Measurements from ENCODE around the gene RALGAPA2. TPM values are rescaled to one million over a fixed set of nuclear protein-coding genes. Genes with fewer than 3 reads are reported as not detected.

RALGAPA2 gene
- total RNA-seq = 10 to 100 TPM; 27.8 to 28.5 TPM

DNA sequence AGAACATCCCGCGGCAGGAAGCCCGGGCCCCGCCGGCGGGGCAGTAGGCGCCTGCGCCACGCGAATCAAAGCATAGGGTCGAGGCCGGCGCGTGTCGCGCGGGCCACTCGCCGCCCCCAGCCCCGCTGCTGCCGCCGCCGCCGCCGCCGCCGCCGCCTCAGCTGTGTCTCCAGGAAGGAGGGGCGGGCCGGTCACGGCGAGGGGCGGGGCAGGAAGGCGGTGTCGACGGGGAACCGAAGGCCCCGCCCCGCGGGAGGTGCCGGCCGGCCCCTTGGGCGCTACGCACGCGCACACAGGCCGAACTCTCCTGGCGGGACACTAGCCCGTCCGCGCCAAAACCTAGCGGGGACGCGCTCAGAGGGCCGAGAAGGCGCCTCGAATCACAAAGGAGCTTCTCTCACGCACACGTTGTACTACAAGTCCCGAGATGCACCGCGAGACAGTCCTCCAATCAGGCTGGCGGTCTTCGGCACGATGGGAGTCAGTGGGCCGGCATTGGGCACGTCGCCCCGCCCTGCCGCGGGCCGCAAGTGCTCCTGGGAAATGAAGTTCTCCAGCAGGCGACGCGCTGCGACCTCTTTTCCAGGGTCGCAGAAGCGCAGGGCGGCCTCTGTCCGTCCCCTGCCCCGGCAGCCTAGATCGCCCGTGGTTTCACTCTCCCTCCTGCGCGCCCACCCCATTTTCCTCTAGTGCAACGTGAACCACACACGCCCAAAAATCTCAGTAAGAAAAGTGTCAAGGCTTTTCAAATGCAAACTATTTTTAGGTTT lies at the start of gene RALGAPA2:
Gene RALGAPA2, minus strand, starts transcription at position 171 of the 770 bp plus-strand sequence. Its CDS starts 164 bp downstream, at position 7.
- no peaks in the 10 kb centered on the region for H3K36me3 ChIP-seq
- H3K27ac ChIP-seq = peak within 1 kb of the TSS; percentile 93 to 95
- TF ChIP-seq, protein P1, sequence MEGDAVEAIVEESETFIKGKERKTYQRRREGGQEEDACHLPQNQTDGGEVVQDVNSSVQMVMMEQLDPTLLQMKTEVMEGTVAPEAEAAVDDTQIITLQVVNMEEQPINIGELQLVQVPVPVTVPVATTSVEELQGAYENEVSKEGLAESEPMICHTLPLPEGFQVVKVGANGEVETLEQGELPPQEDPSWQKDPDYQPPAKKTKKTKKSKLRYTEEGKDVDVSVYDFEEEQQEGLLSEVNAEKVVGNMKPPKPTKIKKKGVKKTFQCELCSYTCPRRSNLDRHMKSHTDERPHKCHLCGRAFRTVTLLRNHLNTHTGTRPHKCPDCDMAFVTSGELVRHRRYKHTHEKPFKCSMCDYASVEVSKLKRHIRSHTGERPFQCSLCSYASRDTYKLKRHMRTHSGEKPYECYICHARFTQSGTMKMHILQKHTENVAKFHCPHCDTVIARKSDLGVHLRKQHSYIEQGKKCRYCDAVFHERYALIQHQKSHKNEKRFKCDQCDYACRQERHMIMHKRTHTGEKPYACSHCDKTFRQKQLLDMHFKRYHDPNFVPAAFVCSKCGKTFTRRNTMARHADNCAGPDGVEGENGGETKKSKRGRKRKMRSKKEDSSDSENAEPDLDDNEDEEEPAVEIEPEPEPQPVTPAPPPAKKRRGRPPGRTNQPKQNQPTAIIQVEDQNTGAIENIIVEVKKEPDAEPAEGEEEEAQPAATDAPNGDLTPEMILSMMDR (IDR thresholded peaks at IDR 0.05) = peak in 1 of 2 donors; percentile 46
- no peaks in the 10 kb centered on the region for H3K9me3 ChIP-seq
- H3K4me3 ChIP-seq = peak within 1 kb of the TSS; percentile 97 to 99
- H3K4me1 ChIP-seq = peaks cover 0 to 29% of the 10 kb centered on the region in 2 donors
- no peaks in the 10 kb centered on the region for H3K27me3 ChIP-seq
- DNase-seq (ENCODE audit: low spot score) = peak; percentile 98

DNA sequence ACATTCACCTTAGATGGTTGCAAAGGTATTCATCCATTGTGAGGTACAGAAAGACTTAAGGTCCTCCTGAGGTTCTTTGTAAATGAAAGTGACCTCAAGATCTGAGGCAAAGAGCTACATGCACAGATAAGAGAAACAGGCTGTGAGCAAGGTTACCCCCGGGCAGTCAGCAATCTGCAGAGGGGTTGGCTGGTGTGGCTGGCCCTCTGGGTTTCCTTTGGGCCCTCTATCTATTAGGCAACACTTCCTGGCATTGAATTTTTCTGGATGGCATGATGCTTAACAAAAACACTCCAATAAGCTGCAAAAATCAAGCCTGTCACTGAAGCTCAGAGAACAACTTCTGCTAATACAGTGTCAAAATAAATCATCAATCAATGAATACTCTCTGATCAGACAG lies 48.9 kb upstream of the RALGAPA2 start:
- Histone ChIP-seq H3K36me3 (no peaks in the 10 kb centered on the region), H3K27ac (no peak overlapping the region), H3K27me3 (no peaks in the 10 kb centered on the region), H3K4me3 (no peak overlapping the region), H3K4me1 (peaks cover 0 to 17% of the 10 kb centered on the region in 2 donors), H3K9me3 (no peaks in the 10 kb centered on the region)
- DNase-seq (ENCODE audit: low spot score) = no peak
- TF ChIP-seq, protein P1 (IDR thresholded peaks at IDR 0.05) = no peak

DNA sequence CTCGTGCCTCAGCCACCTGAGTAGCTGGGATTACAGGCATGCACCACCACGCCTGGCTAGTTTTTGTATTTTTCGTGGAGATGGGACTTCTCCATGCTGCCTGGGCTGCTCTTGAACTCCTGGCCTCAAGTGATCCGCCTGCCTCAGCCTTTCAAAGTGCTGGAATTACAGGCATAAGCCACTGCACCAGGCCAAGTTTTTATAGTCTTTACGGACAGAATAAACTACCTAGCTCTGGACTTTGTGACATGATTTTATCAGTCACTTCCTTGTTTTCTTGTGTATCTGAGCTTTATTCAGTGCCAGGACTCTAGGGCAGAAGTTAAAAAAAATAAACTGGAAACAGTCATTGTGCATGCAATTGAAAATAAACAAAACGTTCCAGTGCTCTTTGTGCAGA lies 46.7 kb upstream of the RALGAPA2 start:
- Histone ChIP-seq H3K27ac (peak overlapping the region; percentile 54 to 60), H3K4me3 (no peak overlapping the region), H3K9me3 (no peaks in the 10 kb centered on the region), H3K27me3 (no peaks in the 10 kb centered on the region), H3K4me1 (peaks cover 0 to 11% of the 10 kb centered on the region in 2 donors), H3K36me3 (no peaks in the 10 kb centered on the region)
- peak; percentile 28 for DNase-seq (ENCODE audit: low spot score)
- TF ChIP-seq, protein P1 (IDR thresholded peaks at IDR 0.05) = no peak

DNA sequence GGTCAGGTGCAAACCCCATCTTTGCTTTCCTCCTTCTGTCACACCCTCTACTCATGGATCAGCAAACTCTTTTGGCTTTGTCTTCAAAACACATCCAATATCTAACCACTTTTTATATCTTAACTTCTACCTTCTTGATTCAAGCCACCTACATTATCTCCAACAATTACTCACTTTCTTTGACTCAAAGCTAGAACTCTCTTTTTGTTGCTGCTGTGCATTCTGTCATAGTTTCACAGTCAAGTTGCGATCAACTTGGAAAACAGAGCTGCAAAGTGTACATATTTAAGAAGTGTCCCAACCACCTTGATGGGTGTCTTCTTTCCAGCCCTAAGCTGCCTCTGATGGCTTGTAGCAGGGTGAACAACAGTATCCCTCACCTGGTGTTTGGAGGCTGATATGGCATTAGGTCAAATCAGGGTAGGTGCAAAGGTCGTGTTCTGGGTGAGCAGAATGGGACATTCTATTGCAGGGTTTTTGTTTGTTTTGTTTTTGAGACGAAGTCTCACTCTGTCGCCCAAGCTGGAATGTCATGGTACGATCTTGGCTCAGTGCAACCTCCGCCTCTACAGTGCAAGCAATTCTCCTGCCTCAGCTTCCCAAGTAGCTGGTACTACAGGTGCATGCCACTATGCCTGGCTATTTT lies 43.4 kb upstream of the RALGAPA2 start:
- H3K4me3 ChIP-seq = no peak overlapping the region
- H3K9me3 ChIP-seq = no peaks in the 10 kb centered on the region
- H3K4me1 ChIP-seq = no peaks in the 10 kb centered on the region
- H3K27me3 ChIP-seq = no peaks in the 10 kb centered on the region
- H3K27ac ChIP-seq = no peak overlapping the region
- no peaks in the 10 kb centered on the region for H3K36me3 ChIP-seq
- TF ChIP-seq, protein P1 (IDR thresholded peaks at IDR 0.05) = no peak
- DNase-seq (ENCODE audit: low spot score) = peak; percentile 5

DNA sequence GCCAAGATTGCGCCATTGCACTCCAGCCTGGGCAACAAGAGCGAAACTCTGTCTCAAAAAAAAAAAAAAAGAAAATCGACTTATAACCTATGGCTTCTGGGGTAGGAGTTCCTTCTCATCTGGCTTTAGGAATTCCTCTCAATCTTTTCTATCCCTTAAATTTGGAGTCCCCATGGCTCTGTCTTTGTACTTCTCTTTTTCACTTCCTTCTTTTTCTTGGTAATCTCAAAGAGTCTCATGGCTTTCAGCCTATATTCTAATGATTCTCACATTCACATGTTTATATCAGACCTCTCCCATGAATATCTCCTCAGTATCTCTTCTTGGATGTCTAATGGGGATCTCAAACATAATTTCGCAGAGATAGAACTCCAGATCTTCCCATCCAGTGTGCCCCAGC lies 42.8 kb upstream of the RALGAPA2 start:
- TF ChIP-seq, protein P1 (IDR thresholded peaks at IDR 0.05) = no peak

More for the DNA sequence above, 42.8 kb upstream of the RALGAPA2 start:
- H3K4me1 ChIP-seq = no peaks in the 10 kb centered on the region
- H3K9me3 ChIP-seq = no peaks in the 10 kb centered on the region
- no peaks in the 10 kb centered on the region for H3K36me3 ChIP-seq
- no peak for DNase-seq (ENCODE audit: low spot score)
- H3K27me3 ChIP-seq = no peaks in the 10 kb centered on the region
- no peak overlapping the region for H3K27ac ChIP-seq
- H3K4me3 ChIP-seq = no peak overlapping the region

All from right atrium auricular region (tissue), 2 donors.